ENCODE measurements around the gene MTCH1.
A peak's percentile ranks its signal among the peaks of the same experiment; 100 is the strongest.

The MTCH1 gene

DNA sequence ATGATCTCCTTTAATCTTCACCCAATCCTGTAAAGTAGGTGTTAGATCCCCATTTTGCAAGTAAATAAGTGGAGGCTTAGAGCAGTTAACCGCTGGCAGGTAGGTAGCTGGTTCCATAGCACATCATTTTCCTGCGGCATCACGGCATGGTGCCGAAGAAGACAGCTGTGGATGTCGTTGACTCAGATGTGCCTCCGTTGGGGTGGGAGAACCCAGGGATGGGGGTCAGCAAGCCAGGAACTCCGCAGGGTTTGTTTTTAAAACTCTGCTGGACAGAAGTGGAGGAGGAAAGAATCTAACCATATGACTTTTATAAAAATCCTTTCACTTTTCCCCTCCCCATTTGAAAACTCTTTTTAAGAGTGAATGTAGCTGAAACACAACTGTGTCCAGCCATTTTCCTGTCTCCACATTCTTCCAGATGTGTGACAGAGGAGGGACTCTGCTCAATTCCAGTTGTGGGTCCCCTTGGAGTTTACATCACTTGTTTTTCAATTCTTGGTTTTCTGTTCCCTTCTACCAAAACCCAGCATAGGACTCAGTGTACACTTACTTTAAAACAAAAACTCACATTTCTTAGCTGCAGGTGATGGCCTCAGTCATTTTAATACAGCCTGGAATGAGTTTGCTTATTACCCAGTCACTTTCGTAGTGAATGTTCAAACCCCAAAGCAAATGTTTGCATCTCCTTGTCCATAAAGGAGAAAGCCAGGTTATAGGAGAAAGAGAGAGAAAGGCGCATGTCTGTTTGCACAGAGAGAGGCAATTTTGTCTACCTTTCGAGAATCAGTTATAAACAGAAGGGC is 59.1 kb downstream of the MTCH1 start:
- DNase-seq (ENCODE audit: low spot score), result no peak

- no peak for DNase-seq (ENCODE audit: low spot score)
These were observed 60.2 kb downstream of the MTCH1 start for GRCh38 chr6:36925809-36926208.

DNA sequence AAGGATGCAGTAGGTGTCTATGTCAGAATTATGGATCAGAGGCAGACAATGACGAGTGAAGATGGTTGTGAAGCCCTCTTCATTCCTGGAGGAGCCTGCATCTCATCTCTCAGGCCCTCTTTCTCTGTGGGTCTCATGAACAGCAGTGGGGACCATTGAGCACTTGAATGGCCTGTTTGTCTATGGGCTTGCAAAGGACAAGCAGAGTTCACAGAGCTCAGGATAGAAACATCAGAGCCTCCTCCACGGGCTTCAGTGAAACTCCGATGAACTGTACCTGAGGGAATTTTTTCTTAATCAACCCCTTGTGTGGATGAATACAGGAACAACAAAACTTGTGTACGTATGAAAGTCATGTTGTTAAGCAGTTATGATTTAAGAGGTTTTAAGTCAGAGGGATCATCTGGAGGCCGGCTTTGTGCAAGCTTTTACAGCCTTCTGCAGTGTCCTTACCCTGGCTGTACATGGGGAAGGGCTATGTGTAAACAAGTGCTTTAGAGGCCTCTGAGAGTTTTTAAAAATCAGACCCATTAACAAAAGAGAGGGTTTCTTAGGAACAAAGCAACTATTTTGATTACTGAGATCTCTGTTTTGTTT is 61.1 kb downstream of the MTCH1 start:
- DNase-seq (ENCODE audit: low spot score), result peak; percentile 78

DNA sequence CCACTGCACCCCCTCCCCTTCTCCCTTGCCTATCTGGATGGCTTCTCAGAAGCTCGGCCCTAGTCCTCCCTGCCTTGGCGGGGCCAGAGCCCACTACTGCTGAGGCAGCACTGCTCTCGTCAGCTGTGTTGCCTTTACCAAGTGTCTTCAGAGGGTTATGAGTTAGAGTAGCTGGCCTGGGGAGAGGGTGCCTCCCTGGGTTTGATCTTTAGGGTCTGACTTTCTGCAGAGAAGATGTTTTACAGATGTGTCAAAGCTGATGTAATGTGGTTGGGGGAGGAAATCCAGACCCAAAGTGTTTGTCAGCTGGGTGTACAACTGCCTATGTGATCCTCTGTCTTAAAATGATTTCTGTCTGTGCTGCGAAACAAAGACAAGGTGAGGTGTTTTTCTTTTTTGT is 61.9 kb downstream of the MTCH1 start:
- DNase-seq (ENCODE audit: low spot score), result no peak

GRCh38 chr6:36920546-36920945 is 65.5 kb downstream of the MTCH1 start:
- no peak for DNase-seq (ENCODE audit: low spot score)

GRCh38 chr6:36920049-36920448 is 65.9 kb downstream of the MTCH1 start:
- DNase-seq (ENCODE audit: low spot score), result no peak

All from pons (tissue), 1 donor.